ENCODE measurements around the gene ANTXR1. TPM values are rescaled to one million over a fixed set of nuclear protein-coding genes. Genes with fewer than 3 reads are reported as not detected.

ANTXR1 gene
- total RNA-seq, 2 donors from 2014 or later: 0.40 TPM; not detected in 1

- no peaks in the 10 kb centered on the region for H3K36me3 Mint-ChIP-seq
- ATAC-seq (no peak), DNase-seq (ENCODE audit: low spot score) (no peak)
- no peak overlapping the region for H3K4me3 Mint-ChIP-seq
- H3K4me1 Mint-ChIP-seq (ENCODE audit: low read depth in 2 of 2): no peaks in the 10 kb centered on the region
- H3K27me3 Mint-ChIP-seq: peaks cover 33 to 52% of the 10 kb centered on the region in 2 donors
- no peak overlapping the region for H3K27ac Mint-ChIP-seq
- no peaks in the 10 kb centered on the region for H3K9me3 Mint-ChIP-seq
These were observed 20.6 kb downstream of the ANTXR1 start for GRCh38 chr2:69033461-69034095.

- H3K27me3 Mint-ChIP-seq: peaks cover 36 to 53% of the 10 kb centered on the region in 2 donors
- no peak overlapping the region for H3K4me3 Mint-ChIP-seq
These were observed 21.1 kb downstream of the ANTXR1 start for GRCh38 chr2:69034122-69034521.

GRCh38 chr2:69034845-69035244 is 21.9 kb downstream of the ANTXR1 start:
- no peak overlapping the region for H3K4me3 Mint-ChIP-seq
- no peaks in the 10 kb centered on the region for H3K36me3 Mint-ChIP-seq
- no peak for ATAC-seq
- no peak overlapping the region for H3K27ac Mint-ChIP-seq
- no peaks in the 10 kb centered on the region for H3K9me3 Mint-ChIP-seq
- DNase-seq (ENCODE audit: low spot score): no peak
- peaks cover 36 to 58% of the 10 kb centered on the region in 2 donors for H3K27me3 Mint-ChIP-seq
- no peaks in the 10 kb centered on the region for H3K4me1 Mint-ChIP-seq (ENCODE audit: low read depth in 2 of 2)

More at GRCh38 chr2:69034122-69034521, 21.1 kb downstream of the ANTXR1 start:
- ATAC-seq: no peak
- Mint-ChIP-seq H3K36me3 (no peaks in the 10 kb centered on the region), H3K9me3 (no peaks in the 10 kb centered on the region), H3K4me1 (ENCODE audit: low read depth in 2 of 2) (no peaks in the 10 kb centered on the region), H3K27ac (no peak overlapping the region)
- no peak for DNase-seq (ENCODE audit: low spot score)

- H3K27me3 Mint-ChIP-seq: peaks cover 41 to 69% of the 10 kb centered on the region in 2 donors
- no peaks in the 10 kb centered on the region for H3K9me3 Mint-ChIP-seq
- DNase-seq (ENCODE audit: low spot score): no peak
- H3K36me3 Mint-ChIP-seq: no peaks in the 10 kb centered on the region
- no peak overlapping the region for H3K4me3 Mint-ChIP-seq
- H3K4me1 Mint-ChIP-seq (ENCODE audit: low read depth in 2 of 2): no peaks in the 10 kb centered on the region
- no peak overlapping the region for H3K27ac Mint-ChIP-seq
- ATAC-seq: no peak
These were observed 23.9 kb downstream of the ANTXR1 start for GRCh38 chr2:69036926-69037325.

- DNase-seq (ENCODE audit: low spot score) (no peak), ATAC-seq (no peak)
- Mint-ChIP-seq H3K4me1 (ENCODE audit: low read depth in 2 of 2) (no peaks in the 10 kb centered on the region), H3K9me3 (no peaks in the 10 kb centered on the region), H3K36me3 (no peaks in the 10 kb centered on the region), H3K27me3 (peaks cover 40 to 75% of the 10 kb centered on the region in 2 donors), H3K27ac (no peak overlapping the region), H3K4me3 (no peak overlapping the region)
These were observed 28.2 kb downstream of the ANTXR1 start for GRCh38 chr2:69041214-69041613.

GRCh38 chr2:69043736-69044400 is 30.9 kb downstream of the ANTXR1 start:
- Mint-ChIP-seq H3K27me3 (peaks cover 45 to 81% of the 10 kb centered on the region in 2 donors), H3K36me3 (no peaks in the 10 kb centered on the region), H3K9me3 (no peaks in the 10 kb centered on the region), H3K27ac (no peak overlapping the region), H3K4me3 (no peak overlapping the region), H3K4me1 (ENCODE audit: low read depth in 2 of 2) (no peaks in the 10 kb centered on the region)
- DNase-seq (ENCODE audit: low spot score): no peak
- ATAC-seq: no peak

- H3K27ac Mint-ChIP-seq: no peak overlapping the region
- H3K4me1 Mint-ChIP-seq (ENCODE audit: low read depth in 2 of 2): no peaks in the 10 kb centered on the region
- no peaks in the 10 kb centered on the region for H3K9me3 Mint-ChIP-seq
- no peak for DNase-seq (ENCODE audit: low spot score)
- H3K27me3 Mint-ChIP-seq: peaks cover 39 to 75% of the 10 kb centered on the region in 2 donors
- no peak for ATAC-seq
- no peaks in the 10 kb centered on the region for H3K36me3 Mint-ChIP-seq
- H3K4me3 Mint-ChIP-seq: no peak overlapping the region
These were observed 33.3 kb downstream of the ANTXR1 start for GRCh38 chr2:69046221-69046662.

GRCh38 chr2:69047625-69048145 is 34.7 kb downstream of the ANTXR1 start:
- no peaks in the 10 kb centered on the region for H3K4me1 Mint-ChIP-seq (ENCODE audit: low read depth in 2 of 2)
- H3K9me3 Mint-ChIP-seq: no peaks in the 10 kb centered on the region
- DNase-seq (ENCODE audit: low spot score) (no peak), ATAC-seq (no peak)
- H3K27me3 Mint-ChIP-seq: peaks cover 34 to 73% of the 10 kb centered on the region in 2 donors
- H3K36me3 Mint-ChIP-seq: no peaks in the 10 kb centered on the region
- no peak overlapping the region for H3K4me3 Mint-ChIP-seq
- H3K27ac Mint-ChIP-seq: no peak overlapping the region

GRCh38 chr2:69050802-69051201 is 37.8 kb downstream of the ANTXR1 start:
- Mint-ChIP-seq H3K27me3 (peaks cover 31 to 58% of the 10 kb centered on the region in 2 donors), H3K4me3 (no peak overlapping the region), H3K36me3 (no peaks in the 10 kb centered on the region), H3K9me3 (no peaks in the 10 kb centered on the region), H3K27ac (no peak overlapping the region), H3K4me1 (ENCODE audit: low read depth in 2 of 2) (peaks cover 6 to 7% of the 10 kb centered on the region in 2 donors)
- ATAC-seq (no peak), DNase-seq (ENCODE audit: low spot score) (no peak)

- H3K36me3 Mint-ChIP-seq: no peaks in the 10 kb centered on the region
- H3K27ac Mint-ChIP-seq: no peak overlapping the region
- peaks cover 6 to 7% of the 10 kb centered on the region in 2 donors for H3K4me1 Mint-ChIP-seq (ENCODE audit: low read depth in 2 of 2)
- ATAC-seq: no peak
- peaks cover 32 to 60% of the 10 kb centered on the region in 2 donors for H3K27me3 Mint-ChIP-seq
- no peak for DNase-seq (ENCODE audit: low spot score)
- no peak overlapping the region for H3K4me3 Mint-ChIP-seq
- H3K9me3 Mint-ChIP-seq: no peaks in the 10 kb centered on the region
These were observed 40.5 kb downstream of the ANTXR1 start for GRCh38 chr2:69053416-69053965.

- ATAC-seq (peak; percentile 95 to 98), DNase-seq (ENCODE audit: low spot score) (no peak)
- no peak overlapping the region for H3K27ac Mint-ChIP-seq
- H3K4me3 Mint-ChIP-seq: no peak overlapping the region
- H3K9me3 Mint-ChIP-seq: peaks cover 2% of the 10 kb centered on the region
- H3K36me3 Mint-ChIP-seq: no peaks in the 10 kb centered on the region
- H3K4me1 Mint-ChIP-seq (ENCODE audit: low read depth in 2 of 2): peaks cover 6 to 7% of the 10 kb centered on the region in 2 donors
- H3K27me3 Mint-ChIP-seq: peaks cover 36 to 62% of the 10 kb centered on the region in 2 donors
These were observed 41.5 kb downstream of the ANTXR1 start for GRCh38 chr2:69054431-69054830.

- Mint-ChIP-seq H3K9me3 (peaks cover 2% of the 10 kb centered on the region), H3K36me3 (no peaks in the 10 kb centered on the region), H3K27me3 (peaks cover 43 to 61% of the 10 kb centered on the region in 2 donors), H3K4me1 (ENCODE audit: low read depth in 2 of 2) (peaks cover 6 to 7% of the 10 kb centered on the region in 2 donors), H3K4me3 (no peak overlapping the region), H3K27ac (no peak overlapping the region)
- ATAC-seq (no peak), DNase-seq (ENCODE audit: low spot score) (no peak)
These were observed 42.9 kb downstream of the ANTXR1 start for GRCh38 chr2:69055688-69056470.

- no peak overlapping the region for H3K27ac Mint-ChIP-seq
- no peak for DNase-seq (ENCODE audit: low spot score)
- peaks cover 6 to 7% of the 10 kb centered on the region in 2 donors for H3K4me1 Mint-ChIP-seq (ENCODE audit: low read depth in 2 of 2)
- no peak overlapping the region for H3K4me3 Mint-ChIP-seq
- peaks cover 53 to 68% of the 10 kb centered on the region in 2 donors for H3K27me3 Mint-ChIP-seq
- H3K36me3 Mint-ChIP-seq: no peaks in the 10 kb centered on the region
- ATAC-seq: no peak
- H3K9me3 Mint-ChIP-seq: peaks cover 2% of the 10 kb centered on the region
These were observed 44.7 kb downstream of the ANTXR1 start for GRCh38 chr2:69057660-69058059.
